ENCODE measurements around the gene INPP4A. TPM values are rescaled to one million over a fixed set of nuclear protein-coding genes. Genes with fewer than 3 reads are reported as not detected.
"Not testable (repeated sequence)": the region's sequence is repeated elsewhere in the genome, so short reads cannot be mapped to it uniquely, and the experiment has no call there.

The INPP4A gene
- total and polyA plus RNA-seq, 2 donors (not counting 3 experiments of a cell fraction or from before 2014, with no cell fraction given) = 14.9 to 28.8 TPM

DNA sequence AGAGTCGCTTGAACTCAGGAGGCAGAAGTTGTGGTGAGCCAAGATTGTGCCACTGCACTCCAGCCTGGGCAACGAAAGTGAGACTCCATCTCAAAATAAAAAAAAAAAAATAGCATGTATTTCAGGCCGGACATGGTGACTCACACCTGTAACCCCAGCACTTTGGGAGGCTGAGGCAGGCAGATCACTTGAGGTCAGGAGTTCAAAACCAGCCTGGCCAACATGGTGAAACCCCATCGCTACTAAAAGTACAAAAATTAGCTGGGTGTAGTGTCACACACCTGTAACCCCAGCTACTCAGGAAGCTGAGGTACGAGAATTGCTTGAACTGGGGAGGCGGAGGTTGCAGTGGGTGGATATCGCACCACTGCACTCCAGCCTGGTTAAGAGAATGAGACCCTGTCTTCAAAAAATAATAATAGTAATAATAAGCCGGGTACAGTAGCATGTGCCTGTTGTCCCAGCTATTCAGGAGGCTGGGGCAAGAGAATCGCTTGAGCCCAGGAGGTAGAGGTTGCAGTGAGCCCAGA lies 28.9 kb upstream of the INPP4A start:
- CTCF ChIA-PET = interaction anchor here (0.8 to 1.3 kb wide), 3 partner anchors 41 to 153 kb away, joined by 3 to 4 read pairs (median 3); no protein-coding TSS in a partner anchor

DNA sequence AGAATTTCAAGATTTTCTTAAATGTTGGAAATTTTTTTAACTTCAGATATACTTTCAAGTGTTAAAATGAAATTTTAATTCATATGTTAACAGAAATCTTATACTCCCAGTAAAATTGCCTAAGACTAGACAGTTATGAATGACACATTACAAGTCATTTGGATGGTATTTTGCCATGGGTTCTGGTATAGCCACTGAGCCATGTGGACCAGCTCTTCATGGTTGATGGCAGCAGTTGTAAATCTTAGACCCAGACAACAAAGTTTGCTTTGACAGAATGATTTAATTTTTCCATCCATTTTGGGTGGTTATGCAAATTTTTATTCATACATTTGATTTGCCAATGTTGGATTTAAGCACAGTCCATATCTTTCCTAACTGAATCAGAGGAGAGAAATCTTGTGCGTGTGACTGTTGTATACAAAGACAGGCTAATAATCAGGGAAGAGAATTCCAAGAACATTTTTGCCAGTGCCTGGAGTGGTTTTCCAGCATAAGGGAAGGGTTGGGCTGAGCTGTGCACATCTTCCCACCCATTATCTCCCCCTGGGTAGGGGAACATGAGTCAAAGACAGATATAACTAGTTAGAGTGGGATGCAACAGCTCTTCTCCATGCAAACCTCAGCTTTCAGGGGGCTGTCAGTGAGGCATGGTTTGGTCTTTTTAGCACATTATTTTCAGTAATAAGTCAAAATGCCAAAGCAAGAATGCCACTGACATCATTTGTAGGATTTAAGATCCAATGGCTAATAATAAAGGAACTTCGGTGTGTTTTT lies 28.1 kb upstream of the INPP4A start:
- Histone ChIP-seq H3K4me1 (ENCODE audit: control insufficient read depth, extremely low read depth, insufficient read depth, low read length) (peaks cover 25% of the 10 kb centered on the region), H3K27me3 (ENCODE audit: control insufficient read depth in 2 of 2, insufficient read depth in 2 of 2, low read length in 2 of 2) (no peaks in the 10 kb centered on the region), H3K9ac (replicated peaks; ENCODE audit: extremely low read depth, insufficient read depth, low read length) (no peak overlapping the region), H3K79me2 (ENCODE audit: control insufficient read depth, insufficient read depth, low read length) (no peaks in the 10 kb centered on the region), H3K36me3 (ENCODE audit: control insufficient read depth in 2 of 2, extremely low read depth in 1 of 2, insufficient read depth in 2 of 2, low read length in 2 of 2) (no peaks in the 10 kb centered on the region), H3K9me3 (replicated peaks; ENCODE audit: control insufficient read depth, insufficient read depth, low read length) (no peaks in the 10 kb centered on the region), H3K27ac (ENCODE audit: insufficient read depth, low read depth, low read length) (no peak overlapping the region), H3K4me3 (replicated peaks in 1 of 3; ENCODE audit: insufficient read depth in 1 of 3, low read depth in 1 of 3, low read length in 3 of 3) (no peak overlapping the region), H4K20me1 (replicated peaks; ENCODE audit: control insufficient read depth, extremely low read depth, insufficient read depth, low read length) (no peaks in the 10 kb centered on the region), H3K4me2 (ENCODE audit: insufficient read depth, low read length) (no peak overlapping the region), H3K9me1 (replicated peaks; ENCODE audit: control insufficient read depth, extremely low read depth, insufficient read depth, low read length) (no peaks in the 10 kb centered on the region), H2AFZ (ENCODE audit: low read depth, low read length) (no peak overlapping the region)
- intact Hi-C loops (cut with micrococcal nuclease) = no loop called here
- CTCF ChIA-PET = interaction anchor here (1.3 kb wide), 2 partner anchors 40 to 152 kb away, joined by 3 to 4 read pairs; no protein-coding TSS in a partner anchor
- POLR2A ChIA-PET = no interaction called here
- TF ChIP-seq JUN (IDR thresholded peaks at IDR 0.05; ENCODE audit: borderline replicate concordance, insufficient read depth, insufficient read length, low read depth) (no peak), EZH2 (IDR thresholded peaks at IDR 0.05; ENCODE audit: borderline replicate concordance, low read depth, low read length, severe bottlenecking) (no peak), POLR2A (IDR thresholded peaks at IDR 0.05; ENCODE audit: low read depth, low read length) (no peak), MYC (IDR thresholded peaks at IDR 0.05; ENCODE audit: low read depth, low read length) (no peak), GATA2 (IDR thresholded peaks at IDR 0.05; ENCODE audit: insufficient read depth, insufficient read length, low read depth, low read length) (no peak), FOS (IDR thresholded peaks at IDR 0.05; ENCODE audit: borderline replicate concordance, insufficient read depth, low read length) (no peak), POLR2AphosphoS5 (IDR thresholded peaks at IDR 0.05; ENCODE audit: insufficient read depth, low read depth, low read length) (no peak)
- TF ChIP-seq, protein P1, sequence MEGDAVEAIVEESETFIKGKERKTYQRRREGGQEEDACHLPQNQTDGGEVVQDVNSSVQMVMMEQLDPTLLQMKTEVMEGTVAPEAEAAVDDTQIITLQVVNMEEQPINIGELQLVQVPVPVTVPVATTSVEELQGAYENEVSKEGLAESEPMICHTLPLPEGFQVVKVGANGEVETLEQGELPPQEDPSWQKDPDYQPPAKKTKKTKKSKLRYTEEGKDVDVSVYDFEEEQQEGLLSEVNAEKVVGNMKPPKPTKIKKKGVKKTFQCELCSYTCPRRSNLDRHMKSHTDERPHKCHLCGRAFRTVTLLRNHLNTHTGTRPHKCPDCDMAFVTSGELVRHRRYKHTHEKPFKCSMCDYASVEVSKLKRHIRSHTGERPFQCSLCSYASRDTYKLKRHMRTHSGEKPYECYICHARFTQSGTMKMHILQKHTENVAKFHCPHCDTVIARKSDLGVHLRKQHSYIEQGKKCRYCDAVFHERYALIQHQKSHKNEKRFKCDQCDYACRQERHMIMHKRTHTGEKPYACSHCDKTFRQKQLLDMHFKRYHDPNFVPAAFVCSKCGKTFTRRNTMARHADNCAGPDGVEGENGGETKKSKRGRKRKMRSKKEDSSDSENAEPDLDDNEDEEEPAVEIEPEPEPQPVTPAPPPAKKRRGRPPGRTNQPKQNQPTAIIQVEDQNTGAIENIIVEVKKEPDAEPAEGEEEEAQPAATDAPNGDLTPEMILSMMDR (IDR thresholded peaks at IDR 0.05; ENCODE audit: extremely low read depth in 1 of 2, insufficient read depth in 1 of 2, low read depth in 1 of 2, low read length in 2 of 2) = no peak
- TF ChIP-seq, protein P2, sequence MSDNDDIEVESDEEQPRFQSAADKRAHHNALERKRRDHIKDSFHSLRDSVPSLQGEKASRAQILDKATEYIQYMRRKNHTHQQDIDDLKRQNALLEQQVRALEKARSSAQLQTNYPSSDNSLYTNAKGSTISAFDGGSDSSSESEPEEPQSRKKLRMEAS (IDR thresholded peaks at IDR 0.05; ENCODE audit: insufficient read depth, insufficient read length) = no peak
- dilution Hi-C loops (cut with MboI; ENCODE audit: extremely low pct_ligation_motif_present, low sequenced_read_pairs) = no loop called here
- FAIRE-seq = no peak
- no TSS peak for BruUV-seq (replicated peaks)
- DNase-seq (ENCODE audit: low read depth, low spot score) = no peak

More for the DNA sequence above, 28.9 kb upstream of the INPP4A start:
- H3K4me2 ChIP-seq (ENCODE audit: insufficient read depth, low read length); H3K9me1 ChIP-seq (replicated peaks; ENCODE audit: control insufficient read depth, extremely low read depth, insufficient read depth, low read length); H3K9ac ChIP-seq (replicated peaks; ENCODE audit: extremely low read depth, insufficient read depth, low read length); DNase-seq (ENCODE audit: low read depth, low spot score); dilution Hi-C loops (cut with MboI; ENCODE audit: extremely low pct_ligation_motif_present, low sequenced_read_pairs); H3K36me3 ChIP-seq (ENCODE audit: control insufficient read depth in 2 of 2, extremely low read depth in 1 of 2, insufficient read depth in 2 of 2, low read length in 2 of 2); POLR2A ChIA-PET; H3K27me3 ChIP-seq (ENCODE audit: control insufficient read depth in 2 of 2, insufficient read depth in 2 of 2, low read length in 2 of 2); H2AFZ ChIP-seq (ENCODE audit: low read depth, low read length); H3K27ac ChIP-seq (ENCODE audit: insufficient read depth, low read depth, low read length); H3K4me3 ChIP-seq (replicated peaks in 1 of 3; ENCODE audit: insufficient read depth in 1 of 3, low read depth in 1 of 3, low read length in 3 of 3); H3K79me2 ChIP-seq (ENCODE audit: control insufficient read depth, insufficient read depth, low read length); FAIRE-seq; H3K9me3 ChIP-seq (replicated peaks; ENCODE audit: control insufficient read depth, insufficient read depth, low read length); H4K20me1 ChIP-seq (replicated peaks; ENCODE audit: control insufficient read depth, extremely low read depth, insufficient read depth, low read length); intact Hi-C loops (cut with micrococcal nuclease); BruUV-seq (replicated peaks): not testable (repeated sequence)
- H3K4me1 ChIP-seq (ENCODE audit: control insufficient read depth, extremely low read depth, insufficient read depth, low read length) = peaks cover 21% of the 10 kb centered on the region

Measured in endothelial cell of umbilical vein (primary cell).